Kidney (tissue), 14 donors: ENCODE data around the gene CD36. TPM values are rescaled to one million over a fixed set of nuclear protein-coding genes. Genes with fewer than 3 reads are reported as not detected.
"Not testable (repeated sequence)": the region's sequence is repeated elsewhere in the genome, so short reads cannot be mapped to it uniquely, and the experiment has no call there.

Experiments
- DNase-seq, 5 donors: peaks; one replicate each; pipeline ENCODE4 v3.0.0-alpha.2; 2013 to 2020
- FAIRE-seq: peaks from 2 replicates; lab custom pipeline; 2012; peaks lifted over from hg19 to GRCh38; lab: Jason Lieb, UNC
- H3K27ac ChIP-seq, 2 donors: one replicate each; pipeline ENCODE4 v1.7.0; 2013; ENCODE audit warnings: low read depth in 2 of 2, low read length in 2 of 2, inconsistent platforms in 1 of 2
- H3K27me3 ChIP-seq: one replicate; pipeline ENCODE4 v1.7.1; 2013; ENCODE audit warnings: low read length, inconsistent platforms; ENCODE audit not compliant: control insufficient read depth, insufficient read depth
- H3K36me3 ChIP-seq, 3 donors: one replicate each; pipeline versions ENCODE4 v1.7.0 to v1.7.1; 2013; ENCODE audit warnings: low read length in 3 of 3, control low read depth in 1 of 3, inconsistent platforms in 1 of 3; ENCODE audit not compliant: insufficient read depth in 3 of 3, control insufficient read depth in 2 of 3
- H3K4me1 ChIP-seq, 3 donors: one replicate each; pipeline versions ENCODE4 v1.7.0 to v1.7.1; 2013; ENCODE audit warnings: low read length in 3 of 3, inconsistent platforms in 1 of 3, low read depth in 1 of 3; ENCODE audit not compliant: control insufficient read depth in 2 of 3, insufficient read depth in 2 of 3
- H3K4me3 ChIP-seq, 3 donors: one replicate each; pipeline versions ENCODE4 v1.7.0 to v1.8.1; 2013; ENCODE audit warnings: low read length in 3 of 3, control low read depth in 1 of 3, inconsistent platforms in 1 of 3
- H3K9ac ChIP-seq, 3 donors: one replicate each; pipeline versions ENCODE4 v1.7.0 to v1.7.1; 2013; ENCODE audit warnings: low read length in 3 of 3, control low read depth in 1 of 3, inconsistent platforms in 1 of 3
- H3K9me3 ChIP-seq, 3 donors: one replicate each; pipeline versions ENCODE4 v1.7.0 to v1.7.1; 2013; ENCODE audit warnings: low read length in 3 of 3, control low read depth in 1 of 3, inconsistent platforms in 1 of 3; ENCODE audit not compliant: control insufficient read depth in 2 of 3, insufficient read depth in 1 of 3
- CTCF ChIP-seq: IDR thresholded peaks from 3 replicates; pipeline ENCODE4 v1.5.1; 2012; ENCODE audit warnings: mild to moderate bottlenecking, moderate library complexity, borderline replicate concordance; ENCODE audit not compliant: insufficient read depth; ENCODE audit errors: extremely low read depth
- intact Hi-C: fragments of 100-400 bp; cut with DNase I; formaldehyde crosslinking; loops from one replicate; pipeline ENCODE4 v1.11.1; 2022
- polyA plus RNA-seq: library from polyadenylated mRNA; stranded (reverse); fragments of 350-450 nt; fragmentation: Illumina TruSeq; extraction: RNeasy Lipid Tissue Mini Kit (QIAGEN cat#74804); gene quantifications from one replicate; pipeline ENCODE4 v1.2.3, GENCODE V29; 2014; ENCODE audit warnings: low read depth, low replicate concordance; ENCODE audit not compliant: insufficient read depth
- total RNA-seq: library from RNA; stranded (reverse); fragmentation: NEBNext Ultra II Directional; extraction: Animal tissue kit (Norgen Biotek cat#: 25700); gene quantifications from one replicate; pipeline ENCODE4 v1.2.1, GENCODE V29; 2021
- donor health status: control.
- donor health status: control.
- donor health status: control.
- donor health status: control.
- donor health status: control.
- donor health status: DM: yes; HTN: yes; CAD: no.
- donor health status: Normal renal cell carcinoma (clear cell type).

Gene CD36
- total and polyA plus RNA-seq, 2 donors from 2014 or later, result 6.7 to 10.0 TPM

GRCh38 chr7:80662252-80662651 lies 23.8 kb downstream of the CD36 start:
- H3K4me3 ChIP-seq, result no peak overlapping the region
- no peaks in the 10 kb centered on the region for H3K4me1 ChIP-seq
- TF ChIP-seq CTCF, result no peak
- H3K9me3 ChIP-seq, result no peaks in the 10 kb centered on the region
- no peak for FAIRE-seq
- intact Hi-C loops, result loop anchor here (10.0 kb wide), 1 partner anchor 227 kb away; no protein-coding TSS in a partner anchor
- no peaks in the 10 kb centered on the region for H3K27me3 ChIP-seq
- H3K36me3 ChIP-seq, result no peaks in the 10 kb centered on the region
- DNase-seq, result peak in 1 of 5 donors; percentile 41
- H3K27ac ChIP-seq, result no peak overlapping the region
- no peak overlapping the region for H3K9ac ChIP-seq

DNA sequence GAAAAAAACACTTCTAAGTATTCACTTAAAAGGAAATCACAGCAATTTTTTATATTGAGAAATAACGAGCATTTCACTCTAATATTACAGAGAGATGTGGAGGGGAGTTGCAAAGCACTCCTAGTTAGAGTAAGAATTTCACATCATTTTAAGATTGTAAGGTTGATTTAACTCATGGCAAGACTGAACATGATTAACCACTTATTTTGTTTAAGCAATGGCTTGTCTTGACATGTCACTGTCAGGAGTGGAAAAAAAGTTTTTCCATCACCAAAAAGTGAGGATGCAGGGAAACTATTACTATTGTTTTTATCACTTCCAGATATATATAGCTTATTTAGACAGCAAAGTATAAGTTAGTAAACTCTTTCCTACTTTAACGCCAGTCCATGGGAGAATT lies 27.1 kb downstream of the CD36 start:
- Histone ChIP-seq H3K4me3 (no peak overlapping the region), H3K27me3 (no peaks in the 10 kb centered on the region), H3K27ac (no peak overlapping the region), H3K4me1 (no peaks in the 10 kb centered on the region), H3K9me3 (no peaks in the 10 kb centered on the region), H3K9ac (no peak overlapping the region), H3K36me3 (no peaks in the 10 kb centered on the region)
- no peak for DNase-seq
- FAIRE-seq, result no peak
- no peak for TF ChIP-seq CTCF
- intact Hi-C loops, result loop anchor here (10.0 kb wide), 1 partner anchor 231 kb away; no protein-coding TSS in a partner anchor

GRCh38 chr7:80666376-80666775 lies 27.9 kb downstream of the CD36 start:
- Histone ChIP-seq H3K9me3 (no peaks in the 10 kb centered on the region), H3K27ac (no peak overlapping the region), H3K27me3 (no peaks in the 10 kb centered on the region), H3K9ac (no peak overlapping the region), H3K36me3 (no peaks in the 10 kb centered on the region), H3K4me1 (no peaks in the 10 kb centered on the region), H3K4me3 (no peak overlapping the region)
- DNase-seq (no peak), FAIRE-seq (no peak)
- intact Hi-C loops, result loop anchor here (10.0 kb wide), 1 partner anchor 232 kb away; no protein-coding TSS in a partner anchor
- no peak for TF ChIP-seq CTCF

GRCh38 chr7:80669367-80669766 lies 30.9 kb downstream of the CD36 start:
- intact Hi-C loops, result loop anchor here (10.0 kb wide), 1 partner anchor 235 kb away; no protein-coding TSS in a partner anchor
- DNase-seq, H3K27ac ChIP-seq, FAIRE-seq, H3K27me3 ChIP-seq, H3K36me3 ChIP-seq, H3K9me3 ChIP-seq, H3K4me3 ChIP-seq, H3K9ac ChIP-seq, H3K4me1 ChIP-seq: not testable (repeated sequence)
